Hematopoietic multipotent progenitor cell (in vitro differentiated cells): ENCODE results near the gene SVEP1. TPM values are rescaled to one million over a fixed set of nuclear protein-coding genes. Genes with fewer than 3 reads are reported as not detected.
"Not testable (repeated sequence)": the region's sequence is repeated elsewhere in the genome, so short reads cannot be mapped to it uniquely, and the experiment has no call there.

Source experiments
- DNase-seq, 3 donors: peaks; one replicate each; pipeline ENCODE4 v3.0.0-alpha.2; 2011 to 2015; ENCODE audit warnings: low read depth in 2 of 3, low spot score in 2 of 3
- total RNA-seq: library from RNA; depleted of rRNA; stranded (reverse); fragments of >200 nt; gene quantifications from one replicate; pipeline ENCODE4 v1.2.3, GENCODE V29; 2012

Gene SVEP1
- total RNA-seq, 1 donor: under 0.01 TPM

- DNase-seq: no peak
Observed at GRCh38 chr9:110451726-110452125, 127.8 kb downstream of the SVEP1 start.

DNA sequence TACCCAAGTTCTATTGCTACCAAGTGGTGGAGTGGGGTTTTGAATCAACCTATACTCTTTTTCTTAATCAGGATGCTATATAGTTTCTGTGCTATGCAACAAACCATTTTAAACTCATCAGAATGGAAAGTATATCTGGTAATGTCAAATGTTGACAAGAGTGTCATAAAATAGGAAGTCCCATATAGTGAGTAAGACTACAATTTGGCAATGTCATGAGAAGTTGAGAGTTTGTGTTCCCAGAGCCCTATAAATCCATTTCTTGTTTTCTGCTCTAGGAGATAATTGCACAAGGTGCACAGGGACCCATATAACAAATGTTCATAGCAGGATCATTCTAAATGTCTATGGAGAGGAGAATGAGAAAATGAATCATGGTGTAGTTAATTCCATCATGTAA lies 132.1 kb downstream of the SVEP1 start:
- DNase-seq: no peak

GRCh38 chr9:110446171-110446570 lies 133.4 kb downstream of the SVEP1 start:
- DNase-seq: no peak

- peak in 1 of 3 donors; percentile 13 for DNase-seq
Observed at GRCh38 chr9:110444911-110445310, 134.6 kb downstream of the SVEP1 start.

- DNase-seq: no peak
Observed at GRCh38 chr9:110443866-110444220, 135.7 kb downstream of the SVEP1 start.

GRCh38 chr9:110443146-110443865 lies 136.2 kb downstream of the SVEP1 start:
- DNase-seq: no peak

- no peak for DNase-seq
Observed at GRCh38 chr9:110440796-110441195, 138.7 kb downstream of the SVEP1 start.

DNA sequence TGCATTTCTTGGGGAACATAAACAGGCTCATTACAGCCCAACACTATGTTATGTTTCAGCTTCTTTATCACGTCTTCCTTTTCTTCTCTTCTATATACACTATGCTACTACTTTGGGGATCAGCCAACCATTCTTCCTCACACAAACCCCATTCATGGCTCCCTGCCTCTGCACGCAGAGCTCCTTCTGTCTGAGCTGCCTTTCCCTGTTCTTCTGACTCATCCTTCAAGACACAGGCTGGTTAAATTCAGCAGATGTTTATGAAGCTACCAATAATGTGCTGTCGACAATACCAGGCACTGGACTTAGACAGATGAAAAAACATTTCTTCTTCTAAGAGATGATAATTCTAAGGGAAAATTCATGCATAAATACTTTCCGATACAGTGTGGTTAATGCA lies 139.4 kb downstream of the SVEP1 start:
- no peak for DNase-seq

DNA sequence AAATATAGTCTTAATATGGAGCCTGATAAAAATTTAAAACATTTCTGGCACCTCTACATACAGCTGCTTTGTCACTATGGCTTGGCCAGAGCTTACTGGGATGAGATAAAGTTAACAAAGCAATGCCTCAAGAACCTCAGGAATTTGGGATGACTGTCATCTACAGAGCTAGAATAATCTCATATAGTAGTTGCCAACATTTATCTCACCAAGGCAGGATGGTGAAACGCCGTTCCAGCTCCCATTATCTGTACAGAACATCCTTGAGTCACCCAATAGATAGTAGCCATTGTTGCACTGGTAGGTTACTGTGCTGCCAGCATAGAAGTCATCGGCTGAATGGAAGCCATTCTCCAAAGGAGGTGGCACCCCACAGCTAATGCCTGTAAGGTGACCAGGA lies 147.3 kb downstream of the SVEP1 start:
- no peak for DNase-seq

DNA sequence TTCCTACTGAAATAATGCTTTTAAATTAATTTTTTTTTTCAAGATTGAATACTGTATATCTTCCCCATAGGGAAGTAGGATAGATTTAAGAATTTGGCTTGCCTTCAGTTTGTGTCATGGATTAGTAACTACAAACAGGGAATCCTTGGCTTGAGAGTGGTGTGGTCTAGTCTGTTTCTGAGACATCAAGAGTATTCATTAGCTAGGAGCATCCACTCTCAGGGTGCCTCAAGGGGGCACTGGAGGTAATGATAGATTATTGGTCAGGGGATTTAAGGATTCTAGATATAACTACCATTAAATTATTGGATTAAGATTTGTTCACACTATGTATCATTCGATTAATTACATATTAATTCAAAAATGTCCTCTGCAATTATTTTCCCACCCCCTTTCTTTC lies 150.1 kb downstream of the SVEP1 start:
- DNase-seq: no peak

DNA sequence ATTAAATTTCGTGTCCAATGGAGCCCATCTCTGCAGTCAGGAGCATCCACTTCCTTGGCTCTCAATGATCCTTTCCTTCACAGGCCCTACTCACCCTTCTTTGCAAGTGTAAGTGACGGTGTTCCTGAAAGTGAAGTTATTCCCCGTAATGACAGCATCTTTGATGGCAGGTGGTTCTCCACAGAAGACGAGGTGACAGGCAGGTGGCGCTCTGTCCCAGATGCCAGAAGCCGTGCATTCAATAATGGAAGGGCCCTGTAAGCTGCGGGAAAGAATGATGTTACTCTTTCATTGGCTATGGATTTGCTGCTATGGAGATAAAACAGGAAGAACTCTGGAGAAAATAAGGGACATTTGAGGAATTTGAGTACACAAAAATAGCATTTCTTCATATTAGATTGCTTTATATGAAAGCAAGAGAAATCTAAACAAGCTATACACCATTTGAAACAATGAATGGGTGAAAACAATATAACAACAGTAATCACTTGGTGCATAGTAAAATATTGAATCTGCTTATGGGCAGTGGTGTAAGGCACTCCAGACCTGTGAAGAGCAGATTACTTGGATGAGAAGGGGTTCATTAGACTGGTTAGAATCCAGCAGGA lies 151.9 kb downstream of the SVEP1 start:
- DNase-seq: peak in 2 of 3 donors; percentile 20 to 53

DNA sequence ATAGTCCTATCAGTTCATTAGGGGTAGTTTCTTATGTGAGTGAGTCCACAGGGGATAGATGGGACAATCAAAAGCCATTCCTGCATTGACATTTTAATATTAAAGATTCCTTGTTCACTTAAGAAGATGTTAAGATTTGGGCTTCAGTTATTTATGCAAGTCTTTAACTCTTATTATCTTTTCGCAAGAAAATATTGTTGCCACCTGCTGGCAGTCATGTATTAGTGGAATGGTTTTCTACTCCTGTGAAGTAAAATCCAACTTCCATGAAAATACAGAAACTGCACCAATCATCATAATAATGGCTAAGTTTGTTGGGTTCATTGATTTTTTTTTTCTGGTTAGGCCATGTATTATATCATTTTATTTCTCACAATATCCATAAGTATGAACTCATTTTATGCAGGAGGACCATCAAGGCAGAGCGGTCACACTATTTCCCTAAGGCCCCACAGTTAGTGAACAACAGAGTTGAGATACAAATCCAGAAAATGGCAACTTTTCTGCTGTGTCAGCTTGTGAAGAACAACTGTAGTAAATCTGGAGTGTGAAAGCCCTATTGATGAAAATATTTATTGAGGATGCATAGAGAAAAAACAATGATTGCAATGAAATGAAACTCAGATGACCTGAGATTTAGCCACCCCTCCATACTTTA lies 153.4 kb downstream of the SVEP1 start:
- DNase-seq: peak in 1 of 3 donors; percentile 43

DNA sequence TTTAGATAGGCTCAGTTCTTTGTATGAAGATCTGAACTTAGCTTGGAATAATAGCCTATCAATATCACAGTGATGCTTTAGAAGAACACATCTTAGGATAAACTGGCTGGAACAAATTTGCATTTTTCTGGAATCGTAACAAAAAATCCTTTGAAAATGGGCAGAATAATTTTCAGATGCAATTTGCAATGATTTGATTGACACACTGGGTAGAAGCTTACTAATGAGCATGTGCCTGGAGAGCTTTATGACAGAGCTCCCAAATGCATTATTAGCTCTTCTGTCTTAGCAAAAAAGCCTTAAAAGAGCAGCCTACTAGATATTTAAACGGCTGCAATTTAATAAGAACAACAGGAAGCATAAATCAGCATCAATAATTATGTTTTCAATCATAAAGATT lies 165.1 kb downstream of the SVEP1 start:
- DNase-seq: no peak

- DNase-seq: no peak
Observed at GRCh38 chr9:110410961-110411360, 168.6 kb downstream of the SVEP1 start.

DNA sequence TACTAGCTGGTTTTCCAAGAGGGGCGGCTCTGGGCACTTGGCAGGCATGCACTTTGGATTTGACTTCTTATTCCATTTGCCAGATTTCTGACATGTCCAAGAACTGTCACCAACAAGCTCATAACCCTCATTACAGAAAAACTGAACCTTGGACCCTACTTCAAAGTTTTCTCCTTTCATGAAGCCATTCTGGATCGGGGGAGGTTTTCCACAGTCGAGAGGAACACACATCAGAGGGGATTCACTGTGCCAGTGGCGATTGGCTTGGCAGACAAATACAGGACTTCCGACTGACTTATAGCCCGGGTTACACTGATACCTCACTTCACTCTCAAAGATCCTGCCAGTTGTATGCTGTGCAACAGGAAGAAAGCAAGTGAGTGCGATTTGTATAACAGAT lies 170.9 kb downstream of the SVEP1 start:
- DNase-seq: no peak

- DNase-seq: no peak
Observed at GRCh38 chr9:110405858-110406443, 173.6 kb downstream of the SVEP1 start.

- no peak for DNase-seq
Observed at GRCh38 chr9:110404473-110404872, 175.1 kb downstream of the SVEP1 start.

DNA sequence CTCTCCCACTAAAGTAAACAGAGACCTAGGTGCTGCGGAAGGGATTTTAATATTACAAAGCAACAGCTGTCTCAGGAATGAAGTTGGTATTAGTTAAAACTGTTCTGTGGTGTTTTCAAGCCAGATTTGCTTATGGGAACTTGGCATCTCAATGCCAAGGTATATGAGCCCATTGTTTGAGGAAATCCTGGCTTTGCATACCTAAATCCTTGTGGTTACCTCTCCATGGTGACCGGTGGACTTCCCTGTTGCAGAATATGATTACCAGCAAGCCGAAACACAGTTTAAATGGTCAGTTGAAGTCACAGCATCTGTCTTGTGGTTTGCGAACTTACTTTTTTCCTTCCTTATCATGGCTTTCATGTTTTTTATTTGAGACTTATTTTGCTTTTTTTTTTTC lies 179.6 kb downstream of the SVEP1 start:
- peak in 1 of 3 donors; percentile 38 for DNase-seq

- not testable (repeated sequence) for DNase-seq
Observed at GRCh38 chr9:110398992-110399391, 180.5 kb downstream of the SVEP1 start.

DNA sequence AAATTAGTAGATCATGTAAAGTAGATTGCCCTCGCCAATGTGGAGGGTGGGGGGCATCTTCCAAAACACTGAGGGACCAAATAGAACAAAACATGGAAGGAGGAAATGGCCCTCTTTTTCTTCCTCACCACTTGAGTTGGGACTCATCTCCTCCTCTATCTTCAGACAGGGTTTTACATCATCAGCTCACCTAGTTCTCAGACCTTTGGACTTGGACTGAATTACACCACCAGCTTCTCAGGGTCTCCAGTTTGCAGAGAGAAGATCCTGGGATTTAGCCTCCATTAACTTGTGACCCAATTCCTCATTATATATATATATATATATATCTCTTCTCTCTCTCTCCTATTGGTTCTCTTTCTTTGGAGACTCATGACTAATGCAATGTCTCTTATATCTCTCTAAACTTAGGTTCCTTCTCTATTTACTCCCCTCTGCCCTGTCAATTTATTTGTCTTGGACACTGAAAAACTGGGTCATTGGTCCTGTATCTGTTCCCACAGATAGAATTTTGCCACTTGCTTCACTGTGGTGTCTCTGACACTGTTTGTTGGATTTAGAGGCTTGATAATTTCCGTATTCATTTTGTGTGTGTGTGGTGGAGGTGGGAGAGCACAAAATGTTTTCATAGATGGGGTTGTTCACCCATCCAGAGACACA lies 187.6 kb downstream of the SVEP1 start:
- DNase-seq: no peak

- no peak for DNase-seq
Observed at GRCh38 chr9:110389148-110389750, 190.3 kb downstream of the SVEP1 start.
